Measurements from ENCODE around the gene OR6S1.

GRCh38 chr14:20682127-20682434 is 40.6 kb upstream of the OR6S1 start:
- no peak for TF ChIP-seq CTCF (IDR thresholded peaks at IDR 0.05)
- TF ChIP-seq POLR2A (IDR thresholded peaks at IDR 0.05): no peak

All from body of pancreas (tissue), 4 donors.